SKM-1 (cell line): ENCODE results near the gene C4orf50.
"Not testable (repeated sequence)": the region's sequence is repeated elsewhere in the genome, so short reads cannot be mapped to it uniquely, and the experiment has no call there.

Experiments
- DNase-seq: peaks from one replicate; lab custom pipeline; 2025; ENCODE audit not compliant: unreplicated experiment; lab: John Stamatoyannopoulos, UW

C4orf50 gene

GRCh38 chr4:5995901-5996623 lies 22.2 kb downstream of the C4orf50 start:
- no peak for DNase-seq

- DNase-seq = no peak
Observed at GRCh38 chr4:5993876-5994811, 24.1 kb downstream of the C4orf50 start.

- not testable (repeated sequence) for DNase-seq
Observed at GRCh38 chr4:5993346-5993745, 24.9 kb downstream of the C4orf50 start.

GRCh38 chr4:5992828-5993321 lies 25.4 kb downstream of the C4orf50 start:
- DNase-seq = no peak

- no peak for DNase-seq
Observed at GRCh38 chr4:5992171-5992827, 25.9 kb downstream of the C4orf50 start.

- DNase-seq = no peak
Observed at GRCh38 chr4:5991405-5991804, 26.8 kb downstream of the C4orf50 start.

GRCh38 chr4:5990446-5991160 lies 27.6 kb downstream of the C4orf50 start:
- no peak for DNase-seq

GRCh38 chr4:5989236-5990225 lies 28.7 kb downstream of the C4orf50 start:
- no peak for DNase-seq

GRCh38 chr4:5988086-5988845 lies 30.0 kb downstream of the C4orf50 start:
- no peak for DNase-seq

- no peak for DNase-seq
Observed at GRCh38 chr4:5984843-5985242, 33.4 kb downstream of the C4orf50 start.

GRCh38 chr4:5982156-5982973 lies 35.9 kb downstream of the C4orf50 start:
- DNase-seq = no peak

GRCh38 chr4:5980436-5981155 lies 37.6 kb downstream of the C4orf50 start:
- DNase-seq = no peak

GRCh38 chr4:5979981-5980380 lies 38.2 kb downstream of the C4orf50 start:
- DNase-seq = no peak

- no peak for DNase-seq
Observed at GRCh38 chr4:5976921-5977320, 41.3 kb downstream of the C4orf50 start.

GRCh38 chr4:5976431-5976830 lies 41.8 kb downstream of the C4orf50 start:
- no peak for DNase-seq

GRCh38 chr4:5974321-5974720 lies 43.9 kb downstream of the C4orf50 start:
- no peak for DNase-seq

- no peak for DNase-seq
Observed at GRCh38 chr4:5973486-5974220, 44.6 kb downstream of the C4orf50 start.
